HepG2 (cell line): ENCODE measurements around the gene SVOP. TPM values are rescaled to one million over a fixed set of nuclear protein-coding genes. Genes with fewer than 3 reads are reported as not detected.
A peak's percentile ranks its signal among the peaks of the same experiment; 100 is the strongest.

Experiments used
- ATAD3A ChIP-seq: sonication (generic); formaldehyde crosslinking; IDR thresholded peaks from 2 replicates; pipeline ENCODE4 v1.4.0; 2020; ENCODE audit warnings: missing genetic modification reagents
- ATM ChIP-seq: fragments of 450-650 bp; IDR thresholded peaks from 2 replicates; pipeline ENCODE4 v1.7.1; 2017; ENCODE audit warnings: mild to moderate bottlenecking, borderline replicate concordance
- CREB1 ChIP-seq, 2 experiments: fragments of 450-650 bp in 1 of 2; IDR thresholded peaks; 2 replicates each; pipeline ENCODE4 v1.6.1; 2016 to 2017; ENCODE audit warnings: control low read depth in 1 of 2, mild to moderate bottlenecking in 1 of 2, missing compliant biosample characterization in 1 of 2, missing genetic modification characterization in 1 of 2
- DNMT3B ChIP-seq: conservative IDR thresholded peaks from 2 replicates; pipeline ENCODE4 v1.6.1; 2016; ENCODE audit warnings: missing biosample characterization, control low read depth
- FOXJ3 ChIP-seq: sonication (generic); formaldehyde crosslinking; IDR thresholded peaks from 2 replicates; pipeline ENCODE4 v1.4.0; 2020; ENCODE audit warnings: missing genetic modification reagents, mild to moderate bottlenecking, borderline replicate concordance
- FOXM1 ChIP-seq: sonication (generic); formaldehyde crosslinking; IDR thresholded peaks from 2 replicates; pipeline ENCODE4 v1.5.0; 2020; ENCODE audit warnings: missing genetic modification reagents
- GATAD1 ChIP-seq: IDR thresholded peaks from 2 replicates; pipeline ENCODE4 v1.6.1; 2016; ENCODE audit warnings: missing genetic modification reagents, missing compliant biosample characterization
- KDM4B ChIP-seq: sonication (generic); formaldehyde crosslinking; IDR thresholded peaks from 2 replicates; pipeline ENCODE4 v1.4.0; 2020; ENCODE audit warnings: missing genetic modification reagents
- KDM5A ChIP-seq: fragments of 200-600 bp; sonication (generic); IDR thresholded peaks from 2 replicates; pipeline ENCODE4 v1.7.0; 2018; ENCODE audit warnings: antibody characterized with exemption, mild to moderate bottlenecking, low read length, borderline replicate concordance
- KMT2A ChIP-seq: sonication (generic); formaldehyde crosslinking; IDR thresholded peaks from 2 replicates; pipeline ENCODE4 v1.4.0; 2020; ENCODE audit warnings: missing genetic modification reagents
- NFE2L1 ChIP-seq: sonication (generic); formaldehyde crosslinking; IDR thresholded peaks from 2 replicates; pipeline ENCODE4 v1.4.0; 2020; ENCODE audit warnings: missing genetic modification reagents, mild to moderate bottlenecking, borderline replicate concordance
- NFKBIZ ChIP-seq: IDR thresholded peaks from 2 replicates; pipeline ENCODE4 v1.6.1; 2018; ENCODE audit warnings: missing genetic modification reagents, missing compliant biosample characterization
- NKX3-1 ChIP-seq: sonication (generic); formaldehyde crosslinking; IDR thresholded peaks from 2 replicates; pipeline ENCODE4 v1.5.0; 2020; ENCODE audit warnings: missing genetic modification reagents
- NR2F2 ChIP-seq: IDR thresholded peaks from 2 replicates; pipeline ENCODE4 v1.6.1; 2012; ENCODE audit warnings: low read depth, inconsistent platforms, borderline replicate concordance
- NRL ChIP-seq: sonication (generic); formaldehyde crosslinking; IDR thresholded peaks from 2 replicates; pipeline ENCODE4 v1.5.0; 2020; ENCODE audit warnings: missing genetic modification reagents, mild to moderate bottlenecking, moderate library complexity, borderline replicate concordance
- POLR2AphosphoS2 ChIP-seq: IDR thresholded peaks from 2 replicates; pipeline ENCODE4 v1.6.1; 2011; ENCODE audit warnings: low read depth, low read length, improper control_type of control experiment
- RXRB ChIP-seq: IDR thresholded peaks from 2 replicates; pipeline ENCODE4 v1.6.1; 2016; ENCODE audit warnings: borderline replicate concordance, missing genetic modification reagents, missing compliant biosample characterization
- STAG1 ChIP-seq: sonication (generic); formaldehyde crosslinking; IDR thresholded peaks from 2 replicates; pipeline ENCODE4 v1.4.0; 2020; ENCODE audit warnings: missing genetic modification reagents
- XRCC5 ChIP-seq: fragments of 200-400 bp; formaldehyde crosslinking; optimal IDR thresholded peaks from 2 replicates; pipeline ENCODE3; 2017; ENCODE audit warnings: mild to moderate bottlenecking, low read length
- ZMYM4 ChIP-seq: sonication (generic); formaldehyde crosslinking; IDR thresholded peaks from 2 replicates; pipeline ENCODE4 v1.8.1; 2023; ENCODE audit warnings: mild to moderate bottlenecking, missing genetic modification reagents
- ZNF143 ChIP-seq: sonication (generic); formaldehyde crosslinking; IDR thresholded peaks from 2 replicates; pipeline ENCODE4 v1.4.0; 2020; ENCODE audit warnings: missing genetic modification reagents
- ZNF24 ChIP-seq: fragments of 450-650 bp; IDR thresholded peaks from 2 replicates; pipeline ENCODE4 v1.6.1; 2017; ENCODE audit warnings: antibody characterized with exemption, mild to moderate bottlenecking
- ZNF790 ChIP-seq: sonication (generic); formaldehyde crosslinking; IDR thresholded peaks from 2 replicates; pipeline ENCODE4 v1.8.0; 2022; ENCODE audit warnings: missing genetic modification reagents, mild to moderate bottlenecking, borderline replicate concordance
- ZNF883 ChIP-seq: sonication (generic); formaldehyde crosslinking; IDR thresholded peaks from 2 replicates; pipeline ENCODE4 v1.5.1; 2020; ENCODE audit warnings: mild to moderate bottlenecking, missing genetic modification reagents; ENCODE audit errors: not compliant biosample characterization
- polyA plus RNA-seq, 8 experiments: library from polyadenylated mRNA; depleted of rRNA in 3 of 8; stranded (reverse) in 7 of 8; unstranded in 1 of 8; fragments of >200 nt; fragmentation: Illumina TruSeq in 4 of 8; extraction: Trizol in 4 of 8; gene quantifications; 2 replicates each; pipeline versions ENCODE4 v1.2.1 to v1.2.3, GENCODE V29; 2011 to 2016; ENCODE audit warnings: low read depth in 4 of 8, missing spikeins in 1 of 8, mixed read lengths in 1 of 8; ENCODE audit not compliant: insufficient read depth in 1 of 8
- total RNA-seq, 5 experiments: library from RNA; depleted of rRNA; stranded (reverse); fragments of >200 nt; fragmentation: Illumina TruSeq; extraction: Trizol; gene quantifications; 2 replicates each; pipeline ENCODE4 v1.2.3, GENCODE V29; 2016; ENCODE audit warnings: low read depth in 1 of 5
- TF ChIP-seq, protein P1 (sequence below), 2 experiments: fragments of 450-650 bp in 1 of 2; sonication (generic) in 1 of 2; formaldehyde crosslinking; IDR thresholded peaks; 2 replicates each; pipeline versions ENCODE4 v1.5.0 to v1.8.0; 2020 to 2022; ENCODE audit warnings: mild to moderate bottlenecking in 1 of 2, missing genetic modification reagents in 1 of 2
- TF ChIP-seq, protein P2 (sequence below): IDR thresholded peaks from 2 replicates; pipeline ENCODE4 v1.6.1; 2018; ENCODE audit warnings: missing genetic modification reagents, mild to moderate bottlenecking, missing compliant biosample characterization
- TF ChIP-seq, protein P3 (sequence below): sonication (generic); formaldehyde crosslinking; IDR thresholded peaks from 2 replicates; pipeline ENCODE4 v1.5.0; 2020; ENCODE audit warnings: missing genetic modification reagents
- TF ChIP-seq, protein P4 (sequence below): sonication (generic); formaldehyde crosslinking; IDR thresholded peaks from 2 replicates; pipeline ENCODE4 v1.4.0; 2020; ENCODE audit warnings: mild to moderate bottlenecking, missing genetic modification reagents

Gene SVOP
- total and polyA plus RNA-seq, 2 of the 13 experiments (the other 11 are each of a cell fraction or from before 2014, with no cell fraction given) = not detected

DNA sequence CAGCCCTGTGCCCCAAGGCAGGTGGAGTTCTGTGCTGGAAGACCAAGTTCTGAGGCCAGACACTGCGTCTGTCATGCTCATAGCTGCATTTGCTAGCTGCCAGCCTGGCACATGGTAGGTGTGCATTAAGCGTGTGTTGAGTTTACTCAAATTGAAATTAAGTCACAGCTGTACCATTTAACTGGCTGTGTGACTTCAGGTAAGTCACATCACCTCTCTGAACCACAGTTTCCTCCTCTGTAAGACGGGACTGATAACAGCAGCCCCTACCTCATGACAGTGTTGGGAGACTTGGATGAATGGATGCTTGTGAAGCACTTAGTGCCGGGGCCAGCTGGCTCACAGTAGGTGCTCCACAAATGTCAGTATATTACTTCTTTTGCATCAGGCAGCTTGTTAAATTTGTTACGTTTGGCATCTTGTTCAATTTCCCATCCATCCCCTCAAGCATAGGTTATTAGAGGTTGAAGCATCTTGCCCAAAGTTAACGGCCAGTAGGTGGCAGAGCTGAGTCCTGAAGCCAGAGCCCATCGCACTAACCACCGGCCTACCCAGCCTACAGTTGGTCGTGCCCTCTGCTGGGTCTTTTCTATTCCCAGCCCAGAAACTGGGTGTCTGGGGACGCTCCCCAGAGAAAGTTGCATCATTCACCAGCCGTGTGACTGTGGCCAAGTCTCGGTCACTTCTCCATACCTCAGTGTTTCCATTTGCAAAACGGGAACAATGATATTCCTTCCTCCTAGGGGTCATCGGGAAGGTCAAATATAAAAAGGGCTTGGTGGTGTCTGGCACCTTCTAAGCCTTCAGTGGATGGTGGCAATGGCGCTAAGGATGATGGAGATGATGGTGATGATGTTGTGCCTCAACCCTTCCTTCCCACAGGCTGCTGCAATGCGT, 136.5 kb downstream of the SVOP start (continued):
- TF ChIP-seq, protein P1, sequence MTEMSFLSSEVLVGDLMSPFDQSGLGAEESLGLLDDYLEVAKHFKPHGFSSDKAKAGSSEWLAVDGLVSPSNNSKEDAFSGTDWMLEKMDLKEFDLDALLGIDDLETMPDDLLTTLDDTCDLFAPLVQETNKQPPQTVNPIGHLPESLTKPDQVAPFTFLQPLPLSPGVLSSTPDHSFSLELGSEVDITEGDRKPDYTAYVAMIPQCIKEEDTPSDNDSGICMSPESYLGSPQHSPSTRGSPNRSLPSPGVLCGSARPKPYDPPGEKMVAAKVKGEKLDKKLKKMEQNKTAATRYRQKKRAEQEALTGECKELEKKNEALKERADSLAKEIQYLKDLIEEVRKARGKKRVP (CRISPR knock-in tag; IDR thresholded peaks at IDR 0.05) = no peak
- TF ChIP-seq, protein P2, sequence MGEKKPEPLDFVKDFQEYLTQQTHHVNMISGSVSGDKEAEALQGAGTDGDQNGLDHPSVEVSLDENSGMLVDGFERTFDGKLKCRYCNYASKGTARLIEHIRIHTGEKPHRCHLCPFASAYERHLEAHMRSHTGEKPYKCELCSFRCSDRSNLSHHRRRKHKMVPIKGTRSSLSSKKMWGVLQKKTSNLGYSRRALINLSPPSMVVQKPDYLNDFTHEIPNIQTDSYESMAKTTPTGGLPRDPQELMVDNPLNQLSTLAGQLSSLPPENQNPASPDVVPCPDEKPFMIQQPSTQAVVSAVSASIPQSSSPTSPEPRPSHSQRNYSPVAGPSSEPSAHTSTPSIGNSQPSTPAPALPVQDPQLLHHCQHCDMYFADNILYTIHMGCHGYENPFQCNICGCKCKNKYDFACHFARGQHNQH (CRISPR knock-in tag) = no peak
- TF ChIP-seq ZNF883 (CRISPR knock-in tag) (no peak), ZMYM4 (CRISPR knock-in tag) (peak; percentile 52), FOXM1 (CRISPR knock-in tag) (no peak), ATAD3A (CRISPR knock-in tag) (no peak), CREB1 (IDR thresholded peaks at IDR 0.05) (no peak), CREB1 (CRISPR knock-in tag; IDR thresholded peaks at IDR 0.05) (no peak), KDM4B (no peak), RXRB (no peak), GATAD1 (CRISPR knock-in tag) (no peak), STAG1 (CRISPR knock-in tag) (peak; percentile 50), XRCC5 (peak; percentile 52), ZNF24 (no peak), ZNF143 (CRISPR knock-in tag) (peak; percentile 14; the same call in 1 of the 2 replicates), ZNF790 (CRISPR knock-in tag) (no peak), NKX3-1 (CRISPR knock-in tag) (no peak), KMT2A (CRISPR knock-in tag) (no peak), NFKBIZ (CRISPR knock-in tag) (no peak), FOXJ3 (CRISPR knock-in tag) (no peak), ATM (no peak), NRL (no peak), POLR2AphosphoS2 (no peak), NR2F2 (no peak), DNMT3B (CRISPR knock-in tag) (no peak), NFE2L1 (no peak), KDM5A (no peak)
- TF ChIP-seq, protein P3, sequence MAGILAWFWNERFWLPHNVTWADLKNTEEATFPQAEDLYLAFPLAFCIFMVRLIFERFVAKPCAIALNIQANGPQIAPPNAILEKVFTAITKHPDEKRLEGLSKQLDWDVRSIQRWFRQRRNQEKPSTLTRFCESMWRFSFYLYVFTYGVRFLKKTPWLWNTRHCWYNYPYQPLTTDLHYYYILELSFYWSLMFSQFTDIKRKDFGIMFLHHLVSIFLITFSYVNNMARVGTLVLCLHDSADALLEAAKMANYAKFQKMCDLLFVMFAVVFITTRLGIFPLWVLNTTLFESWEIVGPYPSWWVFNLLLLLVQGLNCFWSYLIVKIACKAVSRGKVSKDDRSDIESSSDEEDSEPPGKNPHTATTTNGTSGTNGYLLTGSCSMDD (CRISPR knock-in tag) = no peak
- TF ChIP-seq, protein P4, sequence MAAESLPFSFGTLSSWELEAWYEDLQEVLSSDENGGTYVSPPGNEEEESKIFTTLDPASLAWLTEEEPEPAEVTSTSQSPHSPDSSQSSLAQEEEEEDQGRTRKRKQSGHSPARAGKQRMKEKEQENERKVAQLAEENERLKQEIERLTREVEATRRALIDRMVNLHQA (CRISPR knock-in tag) = no peak
